HG02970 (cell line): ENCODE results near the gene EPHA6.

ENCODE experiments used
- ATAC-seq: cut with Tn5 transposase; IDR thresholded peaks from one replicate; pipeline ENCODE4 v1.9.1; 2021; ENCODE audit warnings: mild to moderate bottlenecking, moderate library complexity, moderate number of reproducible peaks; ENCODE audit not compliant: unreplicated experiment, low FRiP score

EPHA6 gene

DNA sequence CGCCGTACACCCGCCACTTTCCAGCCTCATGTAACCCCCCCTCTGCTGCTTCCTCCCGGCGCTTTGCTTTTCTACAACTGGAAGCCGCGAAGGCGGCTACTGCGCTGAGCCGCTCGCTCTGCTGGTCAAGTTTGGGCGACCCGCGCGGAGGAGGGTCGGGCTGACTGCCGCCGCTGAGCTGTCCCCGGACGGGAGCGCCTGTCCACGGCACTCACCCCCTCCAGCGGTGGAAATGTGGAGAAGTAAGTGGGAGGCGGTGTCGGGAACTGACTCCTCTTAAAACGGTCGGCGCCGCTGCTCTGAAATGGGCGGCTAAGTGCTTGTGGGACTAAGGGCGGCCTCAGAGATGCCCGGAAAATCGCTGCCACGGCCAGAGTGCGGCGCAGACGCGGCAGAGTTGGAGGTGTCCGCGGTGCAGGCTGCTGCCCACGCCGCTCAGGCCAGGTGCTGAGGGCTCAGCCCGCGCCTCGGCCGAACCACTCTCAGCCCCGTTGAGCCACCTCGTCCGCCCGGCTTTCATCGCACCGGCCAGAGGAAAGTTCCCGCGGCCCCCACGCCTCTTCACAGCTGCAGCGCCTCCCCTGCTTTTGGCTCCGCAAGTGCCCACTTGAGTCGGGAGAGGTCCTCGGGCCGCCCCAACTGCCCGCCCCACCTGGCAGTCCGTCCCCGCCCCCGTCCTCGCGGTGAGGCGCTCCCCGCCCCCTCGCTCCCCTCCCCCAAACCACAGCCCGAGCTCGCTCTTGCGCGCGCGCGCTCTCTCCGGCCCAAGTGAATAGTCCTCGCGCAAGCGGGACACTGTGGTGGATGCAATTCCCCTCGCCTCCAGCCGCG is at the start of gene EPHA6:
Gene EPHA6 (plus strand): TSS at position 775 of the 831 bp plus-strand sequence.
- ATAC-seq = no peak

DNA sequence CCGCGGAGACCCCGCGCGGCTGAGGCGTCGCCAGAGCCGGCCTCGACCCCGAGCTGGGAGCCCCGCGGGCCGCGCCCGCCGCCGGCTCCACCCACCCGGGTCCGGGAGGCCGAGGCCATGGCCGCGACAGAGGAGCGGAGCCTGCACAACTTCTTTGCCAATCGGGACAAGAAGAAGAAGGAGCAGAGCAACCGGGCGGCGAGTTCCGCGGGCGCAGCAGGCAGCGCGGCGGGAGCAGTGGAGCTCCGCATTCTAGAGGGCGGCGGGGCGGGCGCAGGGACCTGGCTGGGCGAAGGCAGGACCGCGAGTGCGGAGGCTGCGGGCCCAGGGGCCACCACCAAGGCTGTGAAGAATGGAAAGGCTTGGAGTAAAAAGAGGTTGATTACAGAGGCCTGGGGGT is 37.6 kb upstream of the EPHA6 start:
- no peak for ATAC-seq

DNA sequence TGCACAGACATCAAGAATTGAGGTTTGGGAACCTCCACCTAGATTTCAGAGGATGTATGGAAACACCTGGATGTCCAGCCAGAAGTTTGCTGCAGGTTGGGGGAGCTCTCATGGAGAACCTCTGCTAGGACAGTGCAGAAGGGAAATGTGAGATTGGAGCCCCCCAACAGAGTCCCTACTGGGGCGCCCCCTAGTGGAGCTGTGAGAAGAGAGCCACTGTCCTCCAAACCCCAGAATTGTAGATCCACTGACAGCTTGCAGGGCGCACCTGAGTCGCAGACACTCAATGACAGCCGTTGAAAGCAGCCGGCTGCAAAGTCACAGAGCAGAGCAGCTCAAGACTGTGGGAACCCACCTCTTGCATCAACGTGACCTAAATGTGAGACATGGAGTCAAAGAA is 34.6 kb upstream of the EPHA6 start:
- ATAC-seq = no peak

GRCh38 chr3:96796101-96796500 is 18.3 kb upstream of the EPHA6 start:
- ATAC-seq = no peak

DNA sequence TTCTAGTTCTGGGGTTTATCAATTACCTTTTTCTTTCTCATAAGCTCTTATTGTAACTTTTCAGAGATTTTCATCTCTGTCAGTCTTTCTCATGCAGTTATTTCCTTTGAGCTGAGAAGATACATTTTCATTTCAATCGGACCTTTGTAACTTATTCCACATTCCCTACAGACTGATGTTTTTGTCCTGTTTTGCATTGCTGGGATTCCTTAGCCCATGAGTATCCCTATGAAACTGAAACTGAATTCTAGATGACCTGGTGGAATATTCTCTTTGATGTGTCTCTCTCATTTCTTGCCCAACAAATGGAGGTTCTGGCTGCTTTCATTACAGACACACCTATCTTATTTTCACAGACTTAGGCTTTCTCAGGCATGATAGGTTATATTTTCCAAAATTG is 10.5 kb upstream of the EPHA6 start:
- no peak for ATAC-seq

GRCh38 chr3:96806341-96806740 is 8.1 kb upstream of the EPHA6 start:
- no peak for ATAC-seq

GRCh38 chr3:96813134-96813819 is 1.1 kb upstream of the EPHA6 start:
- peak; percentile 98 for ATAC-seq

- ATAC-seq = no peak
These were observed 515 bp downstream of the EPHA6 start for GRCh38 chr3:96814651-96815567.

DNA sequence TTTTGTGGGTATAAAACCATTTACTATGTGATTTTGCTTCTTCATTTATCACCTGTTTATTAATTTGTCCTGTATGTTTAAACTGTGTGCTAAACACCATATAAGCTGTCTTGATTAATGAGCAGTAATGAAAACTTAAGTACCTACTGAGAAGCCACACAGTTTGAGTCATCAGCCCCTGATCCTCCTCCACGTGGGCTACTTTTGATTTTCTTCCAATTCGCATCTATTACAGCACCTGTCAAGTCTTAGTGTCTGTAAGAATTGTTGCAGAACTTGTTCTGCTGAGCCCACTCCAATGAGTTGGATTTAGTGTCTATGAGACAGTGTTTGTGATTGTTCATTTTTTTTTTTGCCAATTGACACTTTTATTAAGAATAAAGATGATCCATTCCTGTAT is 16.8 kb downstream of the EPHA6 start:
- ATAC-seq = no peak

- no peak for ATAC-seq
These were observed 18.9 kb downstream of the EPHA6 start for GRCh38 chr3:96833301-96833700.

- no peak for ATAC-seq
These were observed 21.9 kb downstream of the EPHA6 start for GRCh38 chr3:96836153-96836915.

GRCh38 chr3:96843505-96844203 is 29.3 kb downstream of the EPHA6 start:
- no peak for ATAC-seq

DNA sequence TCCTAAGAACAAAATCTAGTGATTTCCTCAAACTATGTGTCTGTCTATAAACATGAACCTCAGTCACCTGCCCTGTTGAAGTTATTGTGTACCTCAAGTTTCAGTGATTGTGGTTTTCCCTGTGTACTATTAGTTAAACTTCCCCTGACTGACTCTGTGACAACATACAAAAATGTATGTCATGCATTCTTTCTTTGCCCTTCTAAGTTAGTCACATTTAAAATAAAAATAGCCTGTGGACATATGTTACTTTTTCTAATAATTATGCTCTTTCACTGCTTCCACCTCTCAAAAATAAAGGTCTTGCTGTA is 29.8 kb downstream of the EPHA6 start:
- ATAC-seq = no peak

DNA sequence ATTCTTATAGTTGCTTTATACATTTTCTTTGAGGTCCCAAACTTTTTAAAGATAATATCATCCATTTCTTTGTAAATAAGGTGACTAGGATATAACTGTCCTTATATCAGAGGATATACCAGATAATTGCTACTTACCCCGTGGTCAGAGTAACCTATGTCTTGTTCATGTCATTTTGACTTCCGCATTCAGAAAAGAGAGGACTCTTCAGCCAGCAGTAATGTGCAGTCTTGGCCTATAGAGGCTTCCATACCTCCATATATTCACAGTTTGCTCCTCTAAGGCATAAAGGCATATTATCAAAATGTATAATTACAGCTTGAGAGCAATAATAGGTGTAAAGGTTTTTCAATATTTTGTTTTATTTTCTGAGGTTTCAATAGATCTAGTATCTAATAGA is 38.5 kb downstream of the EPHA6 start:
- no peak for ATAC-seq

DNA sequence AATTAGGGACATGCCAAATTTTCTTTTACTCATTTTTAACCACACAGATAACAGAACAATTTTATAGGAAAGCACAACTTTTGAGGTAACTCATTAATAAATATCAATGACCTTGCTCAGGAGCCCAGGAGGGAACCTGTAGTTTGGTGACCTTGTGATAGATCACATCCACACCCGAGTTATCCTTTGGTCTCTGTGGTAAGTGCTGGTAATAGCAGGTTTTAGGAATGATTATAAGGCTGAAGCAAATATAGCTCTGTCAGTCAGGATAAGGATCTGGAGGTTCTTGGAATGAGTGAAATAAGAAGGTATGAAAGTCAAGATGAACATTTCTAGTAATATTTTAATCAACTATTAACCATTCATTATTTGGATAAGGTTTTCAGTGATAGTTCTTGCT is 46.5 kb downstream of the EPHA6 start:
- ATAC-seq = no peak

DNA sequence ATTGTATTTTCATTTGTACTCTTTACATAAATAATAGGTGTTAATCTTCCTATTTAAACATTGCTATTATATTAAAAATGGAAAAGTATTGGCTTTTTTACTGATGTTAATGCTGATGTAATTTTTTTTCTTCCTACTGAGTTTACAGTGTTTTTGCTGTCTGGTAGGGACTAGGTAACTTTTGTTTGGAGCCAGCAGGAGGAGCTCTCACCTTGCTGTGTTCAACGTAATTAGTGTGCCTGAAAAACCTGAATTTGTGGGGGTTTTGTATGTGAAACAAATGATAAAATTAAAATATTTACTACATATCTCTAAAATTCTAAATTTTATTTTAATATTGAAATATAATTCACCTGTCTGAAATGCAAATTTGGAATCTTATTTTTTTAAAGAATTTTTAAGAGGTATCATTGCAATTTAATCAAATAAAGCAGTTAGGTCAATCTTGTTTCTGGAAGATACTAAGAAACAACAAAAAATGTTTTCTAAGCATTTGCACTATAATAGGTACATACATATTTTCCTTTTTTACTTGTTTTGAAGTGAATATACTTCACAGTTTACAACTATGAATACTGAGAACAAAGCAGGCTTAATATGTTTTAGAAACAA is 48.8 kb downstream of the EPHA6 start:
- no peak for ATAC-seq

DNA sequence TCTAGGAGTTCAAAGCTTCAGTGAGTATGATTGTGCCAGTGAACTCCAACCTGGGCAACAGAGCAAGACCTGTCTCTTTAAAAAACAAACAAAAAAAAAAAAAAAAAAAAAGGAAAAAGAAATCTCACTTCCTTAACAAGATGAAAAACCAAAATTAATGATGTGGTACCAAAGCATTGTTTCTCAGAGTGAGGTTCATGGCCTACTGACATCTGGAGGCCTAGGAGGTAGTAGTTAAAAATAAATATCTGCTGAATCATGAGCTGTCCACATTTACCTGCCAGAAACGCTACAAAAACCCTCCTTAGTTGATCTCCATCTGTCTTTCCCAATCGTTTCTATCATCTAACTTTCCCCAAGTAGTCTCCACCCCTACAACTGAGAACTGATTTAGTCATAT is 51.2 kb downstream of the EPHA6 start:
- no peak for ATAC-seq

DNA sequence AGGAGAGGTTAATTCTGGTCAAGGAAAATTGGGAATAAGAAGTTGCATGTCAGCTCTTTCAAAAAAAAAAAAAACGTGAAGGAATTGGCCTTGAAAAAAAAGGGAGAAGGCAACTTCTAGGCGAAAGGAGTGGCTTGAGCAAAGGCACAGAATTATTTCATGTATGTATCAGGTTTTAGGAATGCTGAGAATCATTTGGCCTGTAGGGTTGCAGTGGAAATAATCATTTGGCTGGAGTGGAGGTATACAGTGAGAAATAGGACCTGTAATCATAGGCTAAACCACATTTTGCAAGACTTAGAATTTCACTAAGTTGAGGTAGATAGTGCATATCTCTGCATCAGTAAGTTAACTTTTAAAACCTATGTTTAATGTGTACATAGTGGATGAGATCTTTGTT is 54.9 kb downstream of the EPHA6 start:
- no peak for ATAC-seq

DNA sequence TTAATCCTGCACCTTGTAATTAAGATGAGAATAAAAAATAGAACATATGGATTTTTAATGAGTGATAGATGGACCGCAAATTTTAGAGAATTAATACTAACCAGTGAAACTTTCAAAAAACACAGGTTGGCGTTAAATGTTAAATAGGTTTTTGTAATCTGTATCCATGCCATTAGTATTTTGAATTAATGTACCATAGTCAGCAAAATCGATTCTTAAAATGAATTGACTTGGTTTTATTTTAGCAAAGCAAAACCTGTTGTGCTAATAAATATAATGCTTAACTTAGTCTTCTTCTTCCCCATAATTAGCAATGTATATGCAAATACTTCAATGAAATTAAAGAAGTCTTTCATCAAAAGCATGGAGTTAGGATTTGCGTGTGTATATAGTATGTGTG is 63.1 kb downstream of the EPHA6 start:
- no peak for ATAC-seq
